Measurements from ENCODE around the gene KLHL40.

DNA sequence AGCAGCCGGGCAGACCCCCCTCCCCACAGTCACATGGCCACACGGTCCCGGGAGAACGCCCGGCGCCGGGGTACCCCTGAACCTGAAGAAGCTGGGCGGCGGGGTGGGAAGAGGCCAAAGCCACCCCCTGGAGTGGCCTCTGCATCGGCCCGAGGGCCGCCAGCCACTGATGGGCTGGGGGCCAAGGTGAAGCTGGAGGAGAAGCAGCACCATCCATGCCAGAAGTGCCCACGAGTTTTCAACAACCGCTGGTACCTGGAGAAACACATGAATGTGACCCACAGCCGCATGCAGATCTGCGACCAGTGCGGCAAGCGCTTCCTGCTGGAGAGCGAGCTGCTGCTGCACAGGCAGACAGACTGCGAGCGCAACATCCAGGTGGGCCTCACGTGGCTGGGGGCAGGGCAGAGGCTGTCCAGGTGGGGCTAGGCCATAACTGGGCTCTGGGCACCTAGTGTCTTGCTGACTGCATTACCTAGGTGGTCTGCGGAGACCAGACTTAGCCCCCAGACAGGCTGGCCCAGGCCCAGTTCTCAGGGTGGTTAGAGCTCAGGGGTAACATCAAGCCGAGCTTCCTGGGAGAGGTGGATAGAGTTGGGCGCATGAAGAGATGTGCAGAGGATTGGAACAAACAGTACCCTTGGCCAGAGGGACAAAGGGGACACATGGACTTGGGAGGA, 25.7 kb upstream of the KLHL40 start:
- TF ChIP-seq, protein P1, sequence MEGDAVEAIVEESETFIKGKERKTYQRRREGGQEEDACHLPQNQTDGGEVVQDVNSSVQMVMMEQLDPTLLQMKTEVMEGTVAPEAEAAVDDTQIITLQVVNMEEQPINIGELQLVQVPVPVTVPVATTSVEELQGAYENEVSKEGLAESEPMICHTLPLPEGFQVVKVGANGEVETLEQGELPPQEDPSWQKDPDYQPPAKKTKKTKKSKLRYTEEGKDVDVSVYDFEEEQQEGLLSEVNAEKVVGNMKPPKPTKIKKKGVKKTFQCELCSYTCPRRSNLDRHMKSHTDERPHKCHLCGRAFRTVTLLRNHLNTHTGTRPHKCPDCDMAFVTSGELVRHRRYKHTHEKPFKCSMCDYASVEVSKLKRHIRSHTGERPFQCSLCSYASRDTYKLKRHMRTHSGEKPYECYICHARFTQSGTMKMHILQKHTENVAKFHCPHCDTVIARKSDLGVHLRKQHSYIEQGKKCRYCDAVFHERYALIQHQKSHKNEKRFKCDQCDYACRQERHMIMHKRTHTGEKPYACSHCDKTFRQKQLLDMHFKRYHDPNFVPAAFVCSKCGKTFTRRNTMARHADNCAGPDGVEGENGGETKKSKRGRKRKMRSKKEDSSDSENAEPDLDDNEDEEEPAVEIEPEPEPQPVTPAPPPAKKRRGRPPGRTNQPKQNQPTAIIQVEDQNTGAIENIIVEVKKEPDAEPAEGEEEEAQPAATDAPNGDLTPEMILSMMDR (IDR thresholded peaks at IDR 0.05; ENCODE audit: borderline replicate concordance, extremely low read depth, low read length, poor library complexity, severe bottlenecking) = no peak
- TF ChIP-seq EZH2 (IDR thresholded peaks at IDR 0.05; ENCODE audit: borderline replicate concordance, low read depth, low read length, severe bottlenecking) = no peak

Measured in DND-41 (cell line).